H1 (cell line): Measurements from ENCODE around the gene PDE6D. TPM values are rescaled to one million over a fixed set of nuclear protein-coding genes. Genes with fewer than 3 reads are reported as not detected.

Source experiments
- TAF1 ChIP-seq: IDR thresholded peaks from 2 replicates; pipeline ENCODE4 v1.6.1; 2011; ENCODE audit warnings: mild to moderate bottlenecking, low read depth, low read length
- polyA plus RNA-seq, 7 experiments: library from polyadenylated mRNA; depleted of rRNA in 3 of 7; stranded (reverse) in 5 of 7; unstranded in 2 of 7; fragments of >200 nt in 5 of 7; fragments of 200-250 nt in 2 of 7; gene quantifications; 1 replicate in 5 of 7; 2 replicates in 1 of 7; 4 replicates in 1 of 7; pipeline versions ENCODE4 v1.2.1 to v1.2.3, GENCODE V29; 2011 to 2013; ENCODE audit warnings: missing spikeins in 2 of 7, mixed read lengths in 2 of 7
- total RNA-seq: library from RNA; stranded (reverse); fragmentation: NEBNext Ultra II Directional; extraction: Animal tissue kit (Norgen Biotek cat#: 25700); gene quantifications from 2 replicates; pipeline ENCODE4 v1.2.1, GENCODE V29; 2021

The PDE6D gene
- total and polyA plus RNA-seq, 2 of the 8 experiments (the other 6 are each of a cell fraction or from before 2014, with no cell fraction given): 33.7 to 63.9 TPM

DNA sequence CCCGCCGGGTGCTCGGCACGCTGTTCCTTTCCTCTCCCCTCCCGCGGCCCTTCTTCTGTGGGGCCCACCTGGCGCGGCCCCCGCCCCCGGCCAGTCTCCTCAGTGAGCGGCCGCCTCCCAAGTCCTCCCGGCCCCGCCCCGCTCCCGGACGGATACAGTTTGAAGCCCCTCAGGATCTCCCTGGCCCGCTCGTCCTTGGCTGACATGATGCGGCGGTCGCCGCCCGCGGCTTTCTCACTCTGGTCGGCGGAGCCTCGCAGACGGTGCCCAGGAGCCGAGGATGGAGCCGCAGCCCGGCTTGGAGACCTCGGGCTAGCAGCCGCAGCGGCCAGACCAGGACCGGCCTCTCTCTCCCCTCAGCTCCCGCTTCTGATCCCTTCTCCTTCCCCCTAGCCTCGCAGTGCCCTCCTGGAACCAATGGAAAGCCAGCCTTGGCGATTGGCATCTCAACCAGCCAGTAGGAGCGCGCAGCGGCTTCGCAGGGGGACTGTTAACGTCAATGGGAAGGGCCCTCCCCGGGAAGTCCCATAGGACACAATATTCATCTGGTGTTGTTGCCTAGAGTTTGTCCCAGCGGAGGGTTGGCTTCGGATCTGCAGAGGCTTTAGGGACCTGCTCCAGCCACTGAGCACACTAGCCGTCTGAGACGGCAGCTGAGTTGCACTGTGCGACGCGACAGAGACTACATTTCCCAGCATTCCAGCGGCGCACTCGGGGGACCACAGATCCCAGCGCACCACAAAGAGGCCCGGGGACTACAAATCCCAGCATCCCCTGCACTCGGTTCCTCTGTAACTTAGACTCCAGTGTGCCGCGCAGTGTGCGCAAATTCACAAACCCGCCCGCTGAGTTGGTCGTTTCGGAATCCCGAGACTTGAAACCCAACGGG is at the start of gene PDE6D (continued):
- TF ChIP-seq TAF1: peak; percentile 74
